HG02852 (cell line): ENCODE data around the gene HEPN1.
"Not testable (repeated sequence)": the region's sequence is repeated elsewhere in the genome, so short reads cannot be mapped to it uniquely, and the experiment has no call there.

Source experiments
- ATAC-seq: cut with Tn5 transposase; IDR thresholded peaks from one replicate; pipeline ENCODE4 v1.9.1; 2021; ENCODE audit warnings: mild to moderate bottlenecking, moderate library complexity; ENCODE audit not compliant: unreplicated experiment

HEPN1 gene

DNA sequence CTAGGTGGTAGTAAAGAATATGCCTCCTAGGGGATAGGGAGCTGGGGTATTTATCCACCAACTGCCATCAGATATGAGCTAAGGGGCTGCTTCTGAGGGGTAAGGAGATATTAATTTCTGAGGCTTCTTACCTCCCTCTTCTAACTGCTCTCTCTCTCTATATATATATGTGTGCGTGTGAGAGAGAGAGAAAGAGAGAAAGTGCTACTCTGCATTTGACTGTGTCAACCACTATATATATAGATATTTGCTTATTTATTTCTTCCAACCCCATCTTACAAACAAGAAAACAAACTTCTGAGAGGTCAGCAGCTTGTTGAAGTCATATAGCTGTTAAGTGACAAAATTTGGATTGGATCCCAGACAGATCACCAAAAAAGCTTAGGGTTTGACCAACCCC lies 22.7 kb downstream of the HEPN1 start:
- ATAC-seq = no peak

- no peak for ATAC-seq
Measured at GRCh38 chr11:124942466-124943253, 23.6 kb downstream of the HEPN1 start.

DNA sequence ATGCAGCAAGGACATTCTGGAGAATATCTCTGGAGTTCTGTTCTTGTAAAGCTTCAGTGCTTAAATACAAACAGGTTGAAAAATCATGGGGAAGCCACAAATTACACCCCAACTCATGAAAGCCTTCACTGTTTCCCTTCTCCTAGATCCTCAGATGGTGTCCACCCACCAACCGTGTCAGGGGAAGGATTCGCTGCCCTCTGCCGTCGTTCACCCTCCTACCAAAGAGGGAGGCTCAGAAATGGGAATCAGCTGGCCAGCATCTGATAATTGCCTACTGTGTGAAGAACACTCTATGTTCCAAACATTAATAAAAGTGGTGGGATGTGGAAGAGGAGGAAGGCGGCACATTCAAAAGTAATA lies 24.2 kb downstream of the HEPN1 start:
- ATAC-seq = no peak

GRCh38 chr11:124943741-124944140 lies 24.7 kb downstream of the HEPN1 start:
- ATAC-seq = no peak

- ATAC-seq = no peak
Measured at GRCh38 chr11:124944565-124944964, 25.5 kb downstream of the HEPN1 start.

DNA sequence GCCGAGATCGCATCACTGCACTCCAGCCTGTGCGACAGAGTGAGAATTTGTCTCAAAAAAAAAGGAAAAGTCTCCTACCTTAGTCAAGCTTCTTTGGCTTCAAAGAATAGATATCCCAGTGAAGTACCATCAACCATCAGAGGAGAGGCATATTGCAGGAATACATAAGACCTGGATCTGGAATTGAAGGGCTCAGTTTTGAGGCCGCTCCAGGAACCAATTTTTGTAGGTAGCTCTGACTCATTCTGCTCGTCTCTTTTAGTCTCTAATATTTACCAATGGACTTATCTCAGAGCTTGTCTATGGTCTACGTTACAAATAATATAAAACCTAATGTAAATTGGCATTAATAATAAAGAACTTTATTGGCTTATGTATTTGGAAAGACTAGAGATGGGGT lies 26.8 kb downstream of the HEPN1 start:
- ATAC-seq = no peak

- ATAC-seq = no peak
Measured at GRCh38 chr11:124946735-124947141, 27.7 kb downstream of the HEPN1 start.

DNA sequence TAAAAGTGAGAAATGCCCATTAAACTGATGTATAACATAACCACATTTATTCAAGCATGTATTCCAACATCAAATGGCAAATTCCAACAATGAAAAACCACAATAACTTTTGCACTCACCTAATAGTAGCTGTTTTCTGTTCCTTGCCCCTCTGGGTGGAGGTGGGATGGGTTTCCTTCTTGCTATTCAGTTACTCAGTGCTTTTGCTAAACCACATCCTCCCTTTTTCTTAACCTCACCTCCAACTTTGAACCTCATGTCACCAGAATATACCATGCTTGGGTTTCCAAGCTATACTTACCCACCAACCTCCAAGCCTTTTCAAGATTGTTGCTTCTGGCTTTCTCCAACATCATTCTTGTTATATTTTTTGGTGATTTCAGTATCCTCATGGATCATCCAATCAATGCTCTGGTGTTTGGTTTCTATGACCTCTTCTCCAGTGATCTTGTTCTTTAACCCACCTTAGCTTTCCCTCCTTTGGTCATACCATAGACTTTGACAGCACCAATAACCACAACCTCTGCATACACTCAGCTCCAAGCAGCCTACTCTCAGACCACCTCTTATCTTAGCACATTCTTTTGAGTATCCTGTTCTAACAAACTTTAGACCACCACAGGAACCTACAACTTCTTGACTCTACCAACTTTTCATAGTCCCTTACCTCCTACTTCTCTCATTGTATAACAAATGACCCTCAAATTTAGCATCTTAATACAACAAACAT lies 31.7 kb downstream of the HEPN1 start:
- ATAC-seq = no peak

- ATAC-seq = no peak
Measured at GRCh38 chr11:124951341-124951740, 32.3 kb downstream of the HEPN1 start.

- ATAC-seq = peak; percentile 99
Measured at GRCh38 chr11:124953753-124954589, 34.9 kb downstream of the HEPN1 start, which contains the start of gene CCDC15. Gene CCDC15 (plus strand): TSS chr11:124954202. CDS start chr11:124954733, 531 bp downstream.

GRCh38 chr11:124954590-124954955 lies 35.5 kb downstream of the HEPN1 start:
- ATAC-seq = no peak

GRCh38 chr11:124955035-124955434 lies 36.0 kb downstream of the HEPN1 start:
- no peak for ATAC-seq

DNA sequence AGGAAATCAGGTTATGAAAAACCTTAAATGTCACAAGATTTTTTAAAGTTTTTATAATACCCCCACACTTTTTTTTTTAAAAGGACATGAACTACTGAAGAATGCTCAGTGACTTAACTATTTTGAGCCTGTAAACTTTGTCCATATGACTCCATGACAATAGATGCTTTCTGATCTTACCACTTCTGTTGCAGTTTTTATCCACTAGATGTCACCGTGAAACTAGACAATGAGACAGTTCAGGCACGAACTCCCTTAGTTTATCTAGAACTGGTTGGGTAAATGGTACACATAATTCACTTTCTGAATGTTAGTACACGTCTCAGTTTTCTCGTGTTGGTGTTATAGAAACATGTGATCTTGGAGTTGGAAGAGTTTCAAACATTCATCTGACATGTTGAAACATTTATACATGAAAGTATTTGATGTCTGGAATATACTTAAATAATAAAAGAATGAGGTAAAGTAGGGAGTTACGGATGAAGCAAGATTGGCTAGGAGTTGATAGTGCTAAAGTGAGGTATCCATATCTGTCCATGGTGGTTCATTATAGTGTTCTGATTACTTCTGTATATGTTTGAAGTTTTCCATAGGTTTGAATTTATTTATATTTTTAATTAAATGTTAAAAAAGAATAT lies 43.0 kb downstream of the HEPN1 start:
- no peak for ATAC-seq

DNA sequence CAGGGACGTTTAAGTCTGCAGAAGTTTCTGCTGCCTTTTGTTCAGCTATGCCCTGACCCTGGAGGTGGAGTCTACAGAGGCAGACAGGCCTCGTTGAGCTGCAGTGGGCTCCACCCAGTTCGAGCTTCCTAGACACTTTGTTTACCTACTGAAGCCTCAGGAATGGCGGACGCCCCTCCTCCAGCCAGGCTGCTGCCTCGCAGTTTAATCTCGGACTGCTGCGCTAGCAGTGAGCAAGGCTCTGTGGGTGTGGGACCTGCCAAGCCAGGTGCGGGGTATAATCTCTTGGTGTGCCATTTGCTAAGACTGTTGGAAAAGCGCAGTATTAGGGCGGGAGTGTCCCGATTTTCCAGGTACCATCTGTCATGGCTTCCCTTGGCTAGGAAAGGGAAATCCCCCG lies 49.1 kb downstream of the HEPN1 start:
- not testable (repeated sequence) for ATAC-seq
